Ovary (tissue), 3 donors: ENCODE results near the gene DNAJC3.

Experiments
- POLR2A ChIP-seq: fragments of 450-650 bp; IDR thresholded peaks from one replicate; pipeline ENCODE4 v1.6.1; 2017; ENCODE audit warnings: antibody characterized with exemption, mild to moderate bottlenecking, moderate library complexity
- TF ChIP-seq, protein P1 (sequence below), 3 donors: fragments of 450-650 bp in 2 of 3; fragments of 200-600 bp in 1 of 3; IDR thresholded peaks; one replicate each; pipeline versions ENCODE4 v1.5.1 to v1.8.0; 2016 to 2022; ENCODE audit warnings: antibody characterized with exemption in 3 of 3, mild to moderate bottlenecking in 1 of 3
- donor health status: DM: no; HTN: no; CAD: no.

DNA sequence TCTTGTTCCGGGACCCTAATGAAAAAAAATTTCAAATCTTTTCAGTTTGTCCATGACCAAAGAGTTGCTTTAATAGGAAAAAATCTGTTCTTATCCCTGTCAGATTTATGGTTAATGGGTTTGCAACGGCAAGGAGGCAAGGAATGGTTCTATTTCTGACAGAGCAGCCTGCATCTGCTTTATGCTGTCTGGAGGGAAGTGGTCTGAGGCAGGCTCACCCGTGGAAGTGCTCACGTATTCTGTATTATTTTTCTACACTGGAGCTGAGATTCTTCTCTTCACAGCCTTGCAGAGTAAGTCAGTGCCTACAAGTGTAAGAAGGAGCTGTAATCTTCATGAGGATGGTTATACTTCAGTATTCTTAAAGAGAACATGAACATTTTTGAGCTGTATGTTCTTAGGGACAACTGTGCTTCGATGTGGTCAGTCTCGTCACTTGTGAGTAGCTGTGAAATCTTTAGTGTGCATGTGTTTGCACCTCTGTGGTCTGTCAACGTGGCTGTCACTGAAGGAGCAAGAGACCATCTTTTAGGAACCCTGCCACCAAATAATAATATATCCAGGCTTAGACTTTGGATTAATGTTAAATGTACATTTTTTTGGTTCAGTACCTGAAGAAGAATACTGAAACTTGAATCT, 114.3 kb downstream of the DNAJC3 start:
- TF ChIP-seq, protein P1, sequence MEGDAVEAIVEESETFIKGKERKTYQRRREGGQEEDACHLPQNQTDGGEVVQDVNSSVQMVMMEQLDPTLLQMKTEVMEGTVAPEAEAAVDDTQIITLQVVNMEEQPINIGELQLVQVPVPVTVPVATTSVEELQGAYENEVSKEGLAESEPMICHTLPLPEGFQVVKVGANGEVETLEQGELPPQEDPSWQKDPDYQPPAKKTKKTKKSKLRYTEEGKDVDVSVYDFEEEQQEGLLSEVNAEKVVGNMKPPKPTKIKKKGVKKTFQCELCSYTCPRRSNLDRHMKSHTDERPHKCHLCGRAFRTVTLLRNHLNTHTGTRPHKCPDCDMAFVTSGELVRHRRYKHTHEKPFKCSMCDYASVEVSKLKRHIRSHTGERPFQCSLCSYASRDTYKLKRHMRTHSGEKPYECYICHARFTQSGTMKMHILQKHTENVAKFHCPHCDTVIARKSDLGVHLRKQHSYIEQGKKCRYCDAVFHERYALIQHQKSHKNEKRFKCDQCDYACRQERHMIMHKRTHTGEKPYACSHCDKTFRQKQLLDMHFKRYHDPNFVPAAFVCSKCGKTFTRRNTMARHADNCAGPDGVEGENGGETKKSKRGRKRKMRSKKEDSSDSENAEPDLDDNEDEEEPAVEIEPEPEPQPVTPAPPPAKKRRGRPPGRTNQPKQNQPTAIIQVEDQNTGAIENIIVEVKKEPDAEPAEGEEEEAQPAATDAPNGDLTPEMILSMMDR (IDR thresholded peaks at IDR 0.05): no peak
- TF ChIP-seq POLR2A: no peak
